Neural cell (in vitro differentiated cells): Measurements from ENCODE around the gene RCOR3. TPM values are rescaled to one million over a fixed set of nuclear protein-coding genes. Genes with fewer than 3 reads are reported as not detected.

Experiments
- H2AFZ ChIP-seq: fragments of 200-600, 300-800 bp; sonication (generic), shearing (Covaris generic); 2 replicates; pipeline ENCODE4 v1.6.0; 2014; ENCODE audit warnings: low read depth, mild to moderate bottlenecking, antibody characterized with exemption, low read length, moderate library complexity
- H3F3A ChIP-seq: fragments of 200-600 bp; shearing (Covaris generic); 2 replicates; pipeline ENCODE4 v1.6.1; 2016; ENCODE audit warnings: mild to moderate bottlenecking, moderate library complexity, mixed read lengths, antibody characterized with exemption, low read length; ENCODE audit not compliant: insufficient read depth, poor library complexity, severe bottlenecking
- H3K27ac ChIP-seq: fragments of 200-600, 300-800 bp; sonication (generic), shearing (Covaris generic); 2 replicates; pipeline ENCODE4 v1.5.1; 2014; ENCODE audit warnings: mild to moderate bottlenecking, low read length, moderate library complexity
- H3K27me3 ChIP-seq: fragments of 300-800, 200-600 bp; sonication (generic), shearing (Covaris generic); 2 replicates; pipeline ENCODE4 v1.6.0; 2014; ENCODE audit warnings: mild to moderate bottlenecking, low read depth, low read length, moderate library complexity; ENCODE audit not compliant: insufficient read depth
- H3K36me3 ChIP-seq: fragments of 300-800, 200-600 bp; sonication (generic), shearing (Covaris generic); 2 replicates; pipeline ENCODE4 v1.5.1; 2014; ENCODE audit warnings: mild to moderate bottlenecking, antibody characterized with exemption, low read length, moderate library complexity; ENCODE audit not compliant: insufficient read depth
- H3K4me2 ChIP-seq: fragments of 300-800, 200-600 bp; sonication (generic), shearing (Covaris generic); 2 replicates; pipeline ENCODE4 v1.6.0; 2014; ENCODE audit warnings: mild to moderate bottlenecking, low read length
- H3K4me3 ChIP-seq: fragments of 300-800, 200-600 bp; sonication (generic), shearing (Covaris generic); 2 replicates; pipeline ENCODE4 v1.5.1; 2014; ENCODE audit warnings: mild to moderate bottlenecking, low read length, moderate library complexity
- H3K79me2 ChIP-seq: fragments of 200-600 bp; shearing (Covaris generic); replicated peaks from 2 replicates; pipeline ENCODE4 v1.6.0; 2014; ENCODE audit warnings: mild to moderate bottlenecking, low read length, moderate library complexity; ENCODE audit not compliant: insufficient read depth
- H3K9ac ChIP-seq: fragments of 300-800, 200-600 bp; sonication (generic), shearing (Covaris generic); 2 replicates; pipeline ENCODE4 v1.6.1; 2016; ENCODE audit warnings: mild to moderate bottlenecking, low read length, mixed read lengths
- H3K9me2 ChIP-seq: fragments of 200-600 bp; shearing (Covaris generic); 2 replicates; pipeline ENCODE4 v1.6.1; 2016; ENCODE audit warnings: mild to moderate bottlenecking, low read length, mixed read lengths; ENCODE audit not compliant: insufficient read depth
- H3K9me3 ChIP-seq: fragments of 200-600, 300-800 bp; sonication (generic), shearing (Covaris generic); 2 replicates; pipeline ENCODE4 v1.6.1; 2016; ENCODE audit warnings: mild to moderate bottlenecking, mixed run types, low read length, moderate library complexity, mixed read lengths
- H4K20me1 ChIP-seq: fragments of 200-600 bp; shearing (Covaris generic); 2 replicates; pipeline ENCODE4 v1.6.1; 2016; ENCODE audit warnings: mild to moderate bottlenecking, mixed run types; ENCODE audit not compliant: insufficient read depth
- EP300 ChIP-seq: fragments of 450-650 bp; conservative IDR thresholded peaks from 2 replicates; pipeline ENCODE4 v1.6.1; 2014; ENCODE audit warnings: antibody characterized with exemption, mild to moderate bottlenecking, moderate library complexity; ENCODE audit not compliant: poor library complexity, severe bottlenecking
- EZH2 ChIP-seq: fragments of 200-600, 300-800 bp; shearing (Covaris generic), sonication (generic); IDR thresholded peaks from 2 replicates; pipeline ENCODE4 v1.6.1; 2014; ENCODE audit warnings: antibody characterized with exemption, low read length, borderline replicate concordance, mild to moderate bottlenecking; ENCODE audit not compliant: insufficient read depth, poor library complexity, severe bottlenecking
- MXI1 ChIP-seq: fragments of 450-650 bp; conservative IDR thresholded peaks from 2 replicates; pipeline ENCODE4 v1.6.1; 2014; ENCODE audit warnings: antibody characterized with exemption, mild to moderate bottlenecking; ENCODE audit not compliant: poor library complexity, severe bottlenecking
- POLR2AphosphoS5 ChIP-seq: IDR thresholded peaks from 2 replicates; pipeline ENCODE4 v1.6.1; 2012
- RAD21 ChIP-seq: fragments of 450-650 bp; conservative IDR thresholded peaks from 2 replicates; pipeline ENCODE4 v1.6.1; 2014; ENCODE audit warnings: antibody characterized with exemption, mild to moderate bottlenecking, moderate library complexity
- REST ChIP-seq: IDR thresholded peaks from 2 replicates; pipeline ENCODE4 v1.6.1; 2012; ENCODE audit warnings: borderline replicate concordance
- SMC3 ChIP-seq: fragments of 450-650 bp; conservative IDR thresholded peaks from 2 replicates; pipeline ENCODE4 v1.6.1; 2014; ENCODE audit warnings: antibody characterized with exemption, mild to moderate bottlenecking, moderate library complexity; ENCODE audit not compliant: poor library complexity
- TAF1 ChIP-seq: IDR thresholded peaks from 2 replicates; pipeline ENCODE4 v1.6.1; 2012; ENCODE audit warnings: low read depth
- polyA plus RNA-seq: library from polyadenylated mRNA; depleted of rRNA; stranded (reverse); fragments of >200 nt; gene quantifications from 2 replicates; pipeline ENCODE4 v1.2.3, GENCODE V29; 2014
- TF ChIP-seq, protein P1 (sequence below): fragments of 450-650 bp; IDR thresholded peaks from 2 replicates; pipeline ENCODE4 v1.5.1; 2014; ENCODE audit warnings: antibody characterized with exemption, mild to moderate bottlenecking, moderate library complexity; ENCODE audit not compliant: poor library complexity, severe bottlenecking

RCOR3 gene
- polyA plus RNA-seq, 1 donor from 2014 or later = 61.6 TPM

DNA sequence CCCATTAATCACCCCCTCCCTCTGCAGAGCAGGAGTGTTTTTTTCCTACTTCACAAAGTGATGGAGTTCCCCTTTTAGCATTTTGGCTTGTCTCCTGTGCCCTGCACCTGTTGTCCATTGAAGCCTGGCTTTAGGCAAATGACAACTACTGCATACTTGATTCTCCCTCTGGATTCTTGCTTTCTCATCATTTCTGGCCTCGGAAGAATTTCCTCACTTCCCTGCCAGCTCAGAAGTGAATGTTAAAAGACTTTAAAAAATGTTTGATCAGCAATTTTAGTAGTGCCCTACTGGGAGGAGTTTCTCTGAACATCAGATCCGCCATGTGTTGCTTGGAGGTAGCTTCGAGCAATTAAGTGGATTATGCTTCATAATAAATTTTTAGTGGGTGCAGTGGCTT, 28.1 kb downstream of the RCOR3 start:
- H3K27ac ChIP-seq = no peak overlapping the region
- H3K4me2 ChIP-seq = no peak overlapping the region
- no peaks in the 10 kb centered on the region for H3K9me2 ChIP-seq
- no peak for TF ChIP-seq TAF1
- H3K79me2 ChIP-seq = no peaks in the 10 kb centered on the region
- H3K9me3 ChIP-seq = no peaks in the 10 kb centered on the region
- no peaks in the 10 kb centered on the region for H4K20me1 ChIP-seq
- H3K36me3 ChIP-seq = peaks cover 5% of the 10 kb centered on the region
- no peak overlapping the region for H2AFZ ChIP-seq
- no peaks in the 10 kb centered on the region for H3K27me3 ChIP-seq
- H3F3A ChIP-seq = no peaks in the 10 kb centered on the region
- no peak overlapping the region for H3K9ac ChIP-seq
- no peak overlapping the region for H3K4me3 ChIP-seq

DNA sequence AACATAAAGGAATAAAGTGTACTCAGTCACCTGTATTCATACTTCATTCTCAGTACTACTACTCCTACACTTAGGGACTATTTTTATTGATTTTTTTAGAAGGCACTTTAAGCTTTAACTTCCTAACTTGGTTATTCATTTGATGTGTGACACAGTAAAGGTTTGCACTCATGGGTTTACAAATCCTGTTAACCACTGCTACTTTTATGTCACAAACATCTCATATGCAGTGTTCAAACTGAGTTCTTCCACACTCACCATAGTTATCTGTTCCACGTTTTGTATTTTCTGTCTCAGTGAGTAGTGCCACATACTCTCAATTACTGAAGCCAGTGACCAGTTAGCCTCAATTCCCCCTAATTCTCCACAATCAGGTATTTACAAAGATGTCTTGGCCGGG, 33.2 kb downstream of the RCOR3 start:
- Histone ChIP-seq H3F3A (no peaks in the 10 kb centered on the region), H3K9ac (no peak overlapping the region), H3K27me3 (no peaks in the 10 kb centered on the region), H3K9me3 (no peaks in the 10 kb centered on the region), H3K9me2 (no peaks in the 10 kb centered on the region), H3K4me3 (no peak overlapping the region), H3K4me2 (no peak overlapping the region), H3K27ac (no peak overlapping the region), H3K79me2 (no peaks in the 10 kb centered on the region), H3K36me3 (peaks cover 11% of the 10 kb centered on the region), H2AFZ (no peak overlapping the region), H4K20me1 (no peaks in the 10 kb centered on the region)
- TF ChIP-seq EP300 (no peak), POLR2AphosphoS5 (no peak), REST (no peak), MXI1 (no peak), SMC3 (no peak), TAF1 (no peak), RAD21 (no peak), EZH2 (no peak)
- TF ChIP-seq, protein P1, sequence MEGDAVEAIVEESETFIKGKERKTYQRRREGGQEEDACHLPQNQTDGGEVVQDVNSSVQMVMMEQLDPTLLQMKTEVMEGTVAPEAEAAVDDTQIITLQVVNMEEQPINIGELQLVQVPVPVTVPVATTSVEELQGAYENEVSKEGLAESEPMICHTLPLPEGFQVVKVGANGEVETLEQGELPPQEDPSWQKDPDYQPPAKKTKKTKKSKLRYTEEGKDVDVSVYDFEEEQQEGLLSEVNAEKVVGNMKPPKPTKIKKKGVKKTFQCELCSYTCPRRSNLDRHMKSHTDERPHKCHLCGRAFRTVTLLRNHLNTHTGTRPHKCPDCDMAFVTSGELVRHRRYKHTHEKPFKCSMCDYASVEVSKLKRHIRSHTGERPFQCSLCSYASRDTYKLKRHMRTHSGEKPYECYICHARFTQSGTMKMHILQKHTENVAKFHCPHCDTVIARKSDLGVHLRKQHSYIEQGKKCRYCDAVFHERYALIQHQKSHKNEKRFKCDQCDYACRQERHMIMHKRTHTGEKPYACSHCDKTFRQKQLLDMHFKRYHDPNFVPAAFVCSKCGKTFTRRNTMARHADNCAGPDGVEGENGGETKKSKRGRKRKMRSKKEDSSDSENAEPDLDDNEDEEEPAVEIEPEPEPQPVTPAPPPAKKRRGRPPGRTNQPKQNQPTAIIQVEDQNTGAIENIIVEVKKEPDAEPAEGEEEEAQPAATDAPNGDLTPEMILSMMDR = no peak

DNA sequence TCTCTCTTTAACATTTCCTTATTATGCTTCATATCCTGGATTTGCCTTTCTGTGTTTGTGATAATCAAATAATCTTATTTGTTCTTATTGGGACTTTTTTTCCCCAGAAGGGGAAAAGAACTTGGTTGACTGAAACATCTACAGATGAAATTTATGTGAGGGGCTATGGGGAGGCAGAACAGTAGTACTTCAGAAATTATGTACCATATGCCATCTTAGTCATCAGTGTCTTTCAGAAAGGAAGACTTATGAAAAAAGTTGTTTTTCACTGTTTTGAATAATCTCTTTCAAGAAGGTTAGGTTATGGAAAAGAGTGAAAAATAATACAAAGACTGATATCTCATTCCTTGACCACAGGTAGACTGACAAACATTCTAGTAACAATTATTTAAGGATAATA, 37.2 kb downstream of the RCOR3 start:
- Histone ChIP-seq H4K20me1 (no peaks in the 10 kb centered on the region), H3F3A (no peaks in the 10 kb centered on the region), H3K36me3 (peaks cover 19% of the 10 kb centered on the region), H2AFZ (no peak overlapping the region), H3K27me3 (no peaks in the 10 kb centered on the region), H3K79me2 (no peaks in the 10 kb centered on the region), H3K9me3 (no peaks in the 10 kb centered on the region), H3K9ac (no peak overlapping the region), H3K9me2 (no peaks in the 10 kb centered on the region), H3K4me3 (no peak overlapping the region), H3K4me2 (no peak overlapping the region), H3K27ac (no peak overlapping the region)
- TF ChIP-seq RAD21 = no peak
- no peak for TF ChIP-seq POLR2AphosphoS5
